GM12875 (cell line): Measurements from ENCODE around the gene ZBTB16.

ENCODE experiments used
- H3K4me3 ChIP-seq: one replicate; pipeline ENCODE4 v1.5.1; 2011; ENCODE audit warnings: low read depth, low read length, control low read depth
- TF ChIP-seq, protein P1 (sequence below): IDR thresholded peaks from 2 replicates; pipeline ENCODE4 v1.5.1; 2011; ENCODE audit warnings: low read depth, mild to moderate bottlenecking, control low read depth, inconsistent platforms, low read length, moderate library complexity, borderline replicate concordance; ENCODE audit not compliant: insufficient read depth

The ZBTB16 gene

DNA sequence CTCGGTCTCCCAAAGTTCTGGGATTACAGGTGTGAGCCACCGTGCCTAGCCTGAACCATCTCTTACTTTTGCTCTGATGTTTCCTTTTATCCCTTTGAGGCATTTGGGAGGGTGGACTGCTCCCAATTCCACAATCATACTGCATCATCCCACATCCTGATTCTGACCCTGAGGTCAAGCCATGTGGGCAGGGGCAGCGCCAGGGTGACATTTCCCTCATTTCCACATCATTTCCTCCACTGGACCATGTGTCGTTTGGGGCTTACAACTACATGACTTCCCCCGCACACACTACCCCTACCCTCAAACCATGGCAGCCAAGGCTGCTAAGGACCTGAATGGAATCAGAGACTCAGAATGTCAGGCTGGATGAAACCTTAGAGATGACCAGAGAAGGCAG lies 26.4 kb upstream of the ZBTB16 start:
- no peak overlapping the region for H3K4me3 ChIP-seq
- TF ChIP-seq, protein P1, sequence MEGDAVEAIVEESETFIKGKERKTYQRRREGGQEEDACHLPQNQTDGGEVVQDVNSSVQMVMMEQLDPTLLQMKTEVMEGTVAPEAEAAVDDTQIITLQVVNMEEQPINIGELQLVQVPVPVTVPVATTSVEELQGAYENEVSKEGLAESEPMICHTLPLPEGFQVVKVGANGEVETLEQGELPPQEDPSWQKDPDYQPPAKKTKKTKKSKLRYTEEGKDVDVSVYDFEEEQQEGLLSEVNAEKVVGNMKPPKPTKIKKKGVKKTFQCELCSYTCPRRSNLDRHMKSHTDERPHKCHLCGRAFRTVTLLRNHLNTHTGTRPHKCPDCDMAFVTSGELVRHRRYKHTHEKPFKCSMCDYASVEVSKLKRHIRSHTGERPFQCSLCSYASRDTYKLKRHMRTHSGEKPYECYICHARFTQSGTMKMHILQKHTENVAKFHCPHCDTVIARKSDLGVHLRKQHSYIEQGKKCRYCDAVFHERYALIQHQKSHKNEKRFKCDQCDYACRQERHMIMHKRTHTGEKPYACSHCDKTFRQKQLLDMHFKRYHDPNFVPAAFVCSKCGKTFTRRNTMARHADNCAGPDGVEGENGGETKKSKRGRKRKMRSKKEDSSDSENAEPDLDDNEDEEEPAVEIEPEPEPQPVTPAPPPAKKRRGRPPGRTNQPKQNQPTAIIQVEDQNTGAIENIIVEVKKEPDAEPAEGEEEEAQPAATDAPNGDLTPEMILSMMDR = no peak

DNA sequence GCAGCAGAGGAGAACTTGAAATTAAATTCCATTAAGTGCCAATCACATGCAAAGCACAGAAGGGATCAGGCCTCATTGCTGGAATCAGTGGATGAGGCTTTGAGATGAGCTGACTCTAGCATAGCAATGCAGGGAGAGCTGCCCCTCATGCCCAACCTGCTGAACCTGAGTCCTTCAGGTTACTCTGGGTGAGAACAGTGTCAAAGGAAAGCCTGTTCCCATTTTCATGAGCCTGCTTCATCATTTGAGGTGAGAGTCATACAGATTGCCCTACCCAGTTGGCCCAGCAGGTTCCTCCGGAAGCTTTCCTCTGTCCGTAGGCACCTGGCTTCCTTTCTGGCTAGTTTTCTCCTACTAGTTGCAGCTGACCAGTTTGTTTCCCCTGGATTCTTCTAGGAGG lies 25.9 kb upstream of the ZBTB16 start:
- no peak overlapping the region for H3K4me3 ChIP-seq
- TF ChIP-seq, protein P1 = no peak

DNA sequence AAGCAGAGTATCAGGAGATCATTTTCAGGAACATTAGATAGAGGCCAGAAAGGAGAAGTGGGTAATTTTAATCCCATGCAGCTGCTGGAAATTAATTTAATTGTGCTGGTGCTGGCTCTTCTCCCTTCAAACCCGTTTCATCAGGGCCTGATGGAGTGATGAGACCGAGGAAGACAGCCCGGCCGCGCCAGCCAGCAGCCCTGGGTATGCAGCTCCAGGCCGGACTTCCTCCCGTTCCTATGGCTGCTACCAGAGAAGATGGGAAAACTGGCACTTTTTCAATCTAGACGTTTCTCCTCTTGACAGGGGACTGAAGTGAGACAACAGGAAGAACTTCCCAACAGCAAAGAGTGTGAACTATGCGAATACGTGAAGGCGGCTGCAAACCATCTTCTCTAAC lies 24.6 kb upstream of the ZBTB16 start:
- TF ChIP-seq, protein P1 = no peak
- no peak overlapping the region for H3K4me3 ChIP-seq

DNA sequence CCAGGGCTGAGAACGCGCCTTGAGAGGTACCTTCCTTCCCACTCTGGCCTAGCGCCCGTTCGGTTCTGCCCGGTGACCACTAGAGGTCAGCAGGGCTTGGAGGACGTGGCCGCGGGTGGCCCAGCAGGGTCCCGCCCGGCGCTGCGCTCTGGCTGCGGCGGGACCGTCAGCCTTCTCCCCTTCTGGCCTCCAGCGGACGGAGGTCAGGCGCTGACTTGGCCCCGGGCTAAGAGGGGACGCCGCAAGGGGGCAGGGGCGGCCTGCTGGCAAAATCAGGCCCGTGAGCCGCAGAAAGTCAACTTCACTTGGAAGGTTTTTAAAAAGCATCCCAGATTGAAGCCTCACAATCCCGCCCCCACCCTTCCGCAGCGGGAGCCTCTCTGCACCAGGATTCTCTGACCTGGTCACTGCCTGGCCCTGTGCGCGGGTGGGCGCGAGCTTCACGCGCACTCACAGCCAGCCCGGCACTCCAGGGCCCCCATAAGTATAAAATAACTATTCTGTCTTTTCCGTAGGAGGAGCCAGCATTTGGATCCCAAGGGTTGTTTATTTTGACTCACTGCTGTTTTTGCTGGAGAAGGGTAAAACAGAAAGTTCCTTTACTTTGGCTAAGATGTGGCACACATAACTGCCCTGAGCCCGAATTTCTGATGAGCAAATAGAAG lies 23.2 kb upstream of the ZBTB16 start:
- H3K4me3 ChIP-seq = no peak overlapping the region
- TF ChIP-seq, protein P1 = peak; percentile 55

DNA sequence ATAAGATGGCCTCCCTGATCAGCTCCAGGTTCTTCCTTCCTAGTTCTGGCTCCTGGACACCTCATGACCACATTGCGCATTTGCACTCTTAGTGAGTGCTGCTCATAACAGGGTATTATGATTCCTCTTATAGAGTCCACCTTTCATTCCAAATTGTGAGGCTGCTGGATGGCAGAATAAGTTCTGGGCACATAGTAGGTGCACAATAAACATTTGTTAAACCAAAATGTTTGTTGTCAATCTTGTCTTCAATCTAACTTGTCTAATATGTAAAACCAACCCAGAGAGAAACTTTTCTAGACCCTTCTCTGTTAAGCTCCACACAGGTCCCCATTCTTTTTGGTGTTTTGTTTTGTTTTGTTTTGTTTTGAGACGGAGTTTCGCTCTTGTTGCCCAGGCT lies 22.6 kb upstream of the ZBTB16 start:
- H3K4me3 ChIP-seq = no peak overlapping the region
- TF ChIP-seq, protein P1 = no peak

DNA sequence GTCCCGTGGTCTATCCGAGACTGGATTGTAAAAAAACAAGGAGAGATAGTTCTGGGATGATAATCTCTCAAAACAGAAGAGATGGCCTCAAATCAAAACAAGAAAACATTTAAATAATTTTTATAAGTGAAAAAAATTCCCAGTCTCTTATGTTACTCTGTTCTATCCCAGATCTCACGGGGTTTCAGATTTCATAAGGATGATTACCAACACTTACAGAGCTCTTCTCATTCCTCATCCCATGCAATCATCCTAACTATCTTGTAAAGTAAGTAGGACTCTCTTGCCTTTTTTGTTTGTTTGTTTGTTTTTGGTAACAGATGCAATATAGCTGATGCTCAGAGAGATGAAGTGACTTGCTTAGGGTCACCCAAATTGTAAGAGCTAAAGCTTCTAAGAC lies 20.0 kb upstream of the ZBTB16 start:
- H3K4me3 ChIP-seq = no peak overlapping the region

DNA sequence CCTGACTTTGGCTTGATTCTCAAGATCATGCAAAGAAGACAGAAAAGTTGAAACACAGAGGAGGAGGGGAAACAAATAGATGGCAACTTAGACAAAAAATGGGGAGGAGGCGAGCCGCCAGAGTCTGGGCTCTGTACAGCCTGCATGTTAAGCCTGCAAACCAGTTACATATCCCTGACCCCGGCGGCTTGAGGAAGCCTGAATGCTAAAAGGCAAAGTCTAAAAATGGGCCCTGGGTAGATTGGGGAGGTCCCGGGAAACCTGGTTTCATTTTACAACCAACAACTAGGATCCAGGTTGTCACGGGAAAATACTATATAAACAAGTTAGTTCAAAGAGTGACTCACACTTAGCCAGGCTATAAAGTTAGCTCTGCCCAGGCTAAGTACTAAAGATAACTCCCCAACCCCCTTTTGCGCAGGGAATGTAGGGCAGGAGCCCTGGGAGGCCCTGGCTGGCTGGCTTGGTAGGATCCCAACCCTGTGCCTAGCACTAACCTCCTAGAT lies 18.8 kb upstream of the ZBTB16 start:
- no peak overlapping the region for H3K4me3 ChIP-seq
- TF ChIP-seq, protein P1 = no peak

More for the DNA sequence above, 20.0 kb upstream of the ZBTB16 start:
- TF ChIP-seq, protein P1 = no peak
